Loucy (cell line): ENCODE results near the gene C3orf49.

Experiments
- H2AFZ ChIP-seq: fragments of 200-600 bp; sonication (generic); 2 replicates; pipeline ENCODE4 v1.6.0; 2016; ENCODE audit warnings: antibody characterized with exemption, mild to moderate bottlenecking, low read length, moderate library complexity
- H3F3A ChIP-seq: fragments of 200-600 bp; 2 replicates; pipeline ENCODE4 v1.6.0; 2016; ENCODE audit warnings: antibody characterized with exemption, low read depth, mild to moderate bottlenecking
- H3K27me3 ChIP-seq: fragments of 200-600 bp; sonication (generic); 2 replicates; pipeline ENCODE4 v1.6.1; 2014; ENCODE audit warnings: low read length, mild to moderate bottlenecking; ENCODE audit not compliant: insufficient read depth, poor library complexity, severe bottlenecking
- H3K36me3 ChIP-seq: fragments of 200-600 bp; sonication (generic); 2 replicates; pipeline ENCODE4 v1.6.1; 2016; ENCODE audit warnings: low read length; ENCODE audit not compliant: insufficient read depth
- H3K4me1 ChIP-seq: fragments of 200-600 bp; sonication (generic); 2 replicates; pipeline ENCODE4 v1.5.1; 2014; ENCODE audit warnings: low read length, mild to moderate bottlenecking; ENCODE audit not compliant: insufficient read depth, poor library complexity, severe bottlenecking
- H3K4me2 ChIP-seq: fragments of 200-600 bp; sonication (generic); 2 replicates; pipeline ENCODE4 v1.6.0; 2014; ENCODE audit warnings: antibody characterized with exemption, low read length, low read depth, mild to moderate bottlenecking; ENCODE audit not compliant: poor library complexity, severe bottlenecking
- H3K4me3 ChIP-seq: fragments of 200-600 bp; sonication (generic); 2 replicates; pipeline ENCODE4 v1.5.1; 2014; ENCODE audit warnings: low read length, mild to moderate bottlenecking, mixed read lengths; ENCODE audit not compliant: poor library complexity, severe bottlenecking
- H3K79me2 ChIP-seq: fragments of 200-600 bp; sonication (generic); 2 replicates; pipeline ENCODE4 v1.6.1; 2014; ENCODE audit warnings: low read length; ENCODE audit not compliant: insufficient read depth
- H3K9ac ChIP-seq: fragments of 200-600 bp; sonication (generic); 2 replicates; pipeline ENCODE4 v1.6.0; 2014; ENCODE audit warnings: mild to moderate bottlenecking, low read depth, low read length, moderate library complexity; ENCODE audit not compliant: poor library complexity, severe bottlenecking
- H3K9me2 ChIP-seq: fragments of 200-600 bp; sonication (generic); replicated peaks from 2 replicates; pipeline ENCODE4 v1.6.1; 2016; ENCODE audit warnings: low read depth, low read length, mixed read lengths
- H3K9me3 ChIP-seq: fragments of 200-600 bp; sonication (generic); 2 replicates; pipeline ENCODE4 v1.6.1; 2014; ENCODE audit warnings: mild to moderate bottlenecking, antibody characterized with exemption, low read length, low read depth; ENCODE audit not compliant: insufficient read depth
- H4K20me1 ChIP-seq: fragments of 200-600 bp; sonication (generic); 2 replicates; pipeline ENCODE4 v1.6.0; 2014; ENCODE audit warnings: antibody characterized with exemption, low read length, mild to moderate bottlenecking; ENCODE audit not compliant: insufficient read depth, poor library complexity, severe bottlenecking
- CTCF ChIP-seq: fragments of 200-600 bp; sonication (generic); conservative IDR thresholded peaks from 2 replicates; pipeline ENCODE4 v1.5.1; 2014; ENCODE audit warnings: mild to moderate bottlenecking, antibody characterized with exemption, low read length
- EZH2phosphoT487 ChIP-seq: fragments of 200-600 bp; IDR thresholded peaks from 2 replicates; pipeline ENCODE4 v1.6.1; 2018; ENCODE audit warnings: antibody characterized with exemption, mild to moderate bottlenecking, moderate library complexity, borderline replicate concordance

C3orf49 gene

GRCh38 chr3:63847718-63848450, 28.8 kb downstream of the C3orf49 start:
- Histone ChIP-seq H3K9me2 (no peaks in the 10 kb centered on the region), H3K36me3 (no peaks in the 10 kb centered on the region), H2AFZ (no peak overlapping the region), H3K4me1 (no peaks in the 10 kb centered on the region), H3K4me2 (no peak overlapping the region), H3K79me2 (no peaks in the 10 kb centered on the region), H3K4me3 (no peak overlapping the region), H3K9ac (no peak overlapping the region), H3F3A (no peaks in the 10 kb centered on the region), H4K20me1 (no peaks in the 10 kb centered on the region), H3K9me3 (no peaks in the 10 kb centered on the region), H3K27me3 (no peaks in the 10 kb centered on the region)
- no peak for TF ChIP-seq CTCF
- TF ChIP-seq EZH2phosphoT487: no peak

DNA sequence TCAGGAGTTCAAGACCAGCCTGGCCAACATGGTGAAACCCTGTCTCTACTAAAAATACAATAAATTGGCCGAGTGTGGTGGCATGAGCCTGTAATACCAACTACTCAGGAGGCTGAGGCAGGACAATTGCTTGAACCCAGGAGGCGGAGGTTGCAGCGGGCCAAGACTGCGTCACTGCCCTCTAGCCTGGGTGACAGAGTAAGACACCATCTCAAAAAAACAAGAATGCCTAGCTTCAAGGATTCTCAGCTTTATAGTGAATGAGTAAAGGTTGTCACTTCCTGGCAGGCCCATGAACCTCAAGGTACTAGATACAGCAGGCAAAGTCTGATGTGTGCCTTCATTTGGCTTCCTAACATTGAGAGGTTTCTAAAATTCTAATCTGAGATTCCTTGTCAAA, 30.1 kb downstream of the C3orf49 start:
- Histone ChIP-seq H3K4me3 (no peak overlapping the region), H3K9me3 (no peaks in the 10 kb centered on the region), H3K4me1 (no peaks in the 10 kb centered on the region), H3K9ac (no peak overlapping the region), H3F3A (no peaks in the 10 kb centered on the region), H3K36me3 (no peaks in the 10 kb centered on the region), H3K9me2 (no peaks in the 10 kb centered on the region), H3K4me2 (no peak overlapping the region), H3K79me2 (peaks cover 5% of the 10 kb centered on the region; the same call in 1 of the 2 replicates), H4K20me1 (no peaks in the 10 kb centered on the region), H3K27me3 (no peaks in the 10 kb centered on the region), H2AFZ (no peak overlapping the region)
- no peak for TF ChIP-seq EZH2phosphoT487
- no peak for TF ChIP-seq CTCF

DNA sequence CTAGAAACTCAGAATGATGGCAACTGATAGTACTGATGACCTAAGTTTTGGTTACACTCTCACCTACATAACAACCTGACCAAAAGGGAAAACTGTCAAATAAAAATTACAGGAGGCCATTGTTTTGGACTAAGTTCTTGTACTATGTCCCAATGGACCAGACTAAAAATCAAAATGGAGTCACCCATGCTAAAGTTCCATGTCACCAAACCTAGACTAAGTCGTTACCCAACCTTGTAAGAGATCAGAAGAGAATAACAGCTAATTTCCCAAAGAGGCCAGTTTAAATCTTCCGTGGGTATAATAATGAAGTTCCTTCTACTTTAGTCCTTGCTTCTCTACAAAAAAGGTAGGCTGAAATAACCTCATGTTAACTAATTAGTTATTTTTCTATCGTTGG, 32.2 kb downstream of the C3orf49 start:
- Histone ChIP-seq H3K9me2 (no peaks in the 10 kb centered on the region), H3K4me2 (no peak overlapping the region), H3K36me3 (no peaks in the 10 kb centered on the region), H3F3A (no peaks in the 10 kb centered on the region), H3K79me2 (peaks cover 13% of the 10 kb centered on the region; the same call in 1 of the 2 replicates), H2AFZ (no peak overlapping the region), H3K27me3 (no peaks in the 10 kb centered on the region), H4K20me1 (no peaks in the 10 kb centered on the region), H3K9me3 (no peaks in the 10 kb centered on the region), H3K4me3 (no peak overlapping the region), H3K9ac (no peak overlapping the region), H3K4me1 (peaks cover 8% of the 10 kb centered on the region)
- TF ChIP-seq EZH2phosphoT487 (no peak), CTCF (no peak)
